Measurements from ENCODE around the gene CHRNA3. TPM values are rescaled to one million over a fixed set of nuclear protein-coding genes. Genes with fewer than 3 reads are reported as not detected.

The CHRNA3 gene
- total RNA-seq: under 1 TPM; 0.23 to 0.97 TPM

GRCh38 chr15:78620527-78621421 lies at the start of gene CHRNA3:
TSS of gene CHRNA3 (minus strand) at chr15:78620996. CDS start at chr15:78620794, 202 bp downstream.
- Histone ChIP-seq H3K27me3 (replicated peaks; ENCODE audit: insufficient read depth) (peaks cover 2% of the 10 kb centered on the region), H3K9me3 (no peaks in the 10 kb centered on the region), H3K4me1 (replicated peaks) (no peaks in the 10 kb centered on the region), H3K36me3 (no peaks in the 10 kb centered on the region), H3K4me3 (peak within 1 kb of the TSS; percentile 25 to 30), H3K27ac (no peak within 1 kb of the TSS)
- 5% methylated on average over 87 of the region's 102 CpGs for WGBS
- no peak for DNase-seq (ENCODE audit: low spot score)
- TF ChIP-seq POLR2AphosphoS5 (IDR thresholded peaks at IDR 0.05) (no peak), POLR2A (IDR thresholded peaks at IDR 0.05) (no peak), CTCF (IDR thresholded peaks at IDR 0.05) (no peak)
- intact Hi-C loops (cut with DNase I): loop anchor here (1.0 kb wide), 1 partner anchor 89 kb away; no protein-coding TSS in a partner anchor

- no peak overlapping the region for H3K27ac ChIP-seq
Measured at GRCh38 chr15:78668987-78669386, 48.2 kb upstream of the CHRNA3 start.

GRCh38 chr15:78667578-78668236 lies 46.9 kb upstream of the CHRNA3 start:
- no peak overlapping the region for H3K4me3 ChIP-seq
- no peaks in the 10 kb centered on the region for H3K4me1 ChIP-seq (replicated peaks)
- H3K27me3 ChIP-seq (replicated peaks; ENCODE audit: insufficient read depth): no peaks in the 10 kb centered on the region
- DNase-seq (ENCODE audit: low spot score): no peak
- intact Hi-C loops (cut with DNase I): no loop called here
- H3K9me3 ChIP-seq: no peaks in the 10 kb centered on the region
- no peak overlapping the region for H3K27ac ChIP-seq
- no peaks in the 10 kb centered on the region for H3K36me3 ChIP-seq
- no peak for TF ChIP-seq POLR2A (IDR thresholded peaks at IDR 0.05)
- no peak for TF ChIP-seq CTCF (IDR thresholded peaks at IDR 0.05)
- TF ChIP-seq POLR2AphosphoS5 (IDR thresholded peaks at IDR 0.05): no peak
- WGBS: 85% methylated on average over 8 of the region's 8 CpGs

More at GRCh38 chr15:78668987-78669386, 48.2 kb upstream of the CHRNA3 start:
- Histone ChIP-seq H3K4me3 (no peak overlapping the region), H3K4me1 (replicated peaks) (no peaks in the 10 kb centered on the region), H3K36me3 (no peaks in the 10 kb centered on the region), H3K9me3 (no peaks in the 10 kb centered on the region), H3K27me3 (replicated peaks; ENCODE audit: insufficient read depth) (no peaks in the 10 kb centered on the region)
- intact Hi-C loops (cut with DNase I): no loop called here
- DNase-seq (ENCODE audit: low spot score): no peak
- 47% methylated on average over 2 of the region's 2 CpGs for WGBS
- TF ChIP-seq POLR2AphosphoS5 (IDR thresholded peaks at IDR 0.05): no peak
- TF ChIP-seq POLR2A (IDR thresholded peaks at IDR 0.05): no peak
- no peak for TF ChIP-seq CTCF (IDR thresholded peaks at IDR 0.05)

- Histone ChIP-seq H3K4me3 (no peak overlapping the region), H3K27ac (no peak overlapping the region), H3K9me3 (no peaks in the 10 kb centered on the region), H3K36me3 (no peaks in the 10 kb centered on the region), H3K27me3 (replicated peaks; ENCODE audit: insufficient read depth) (no peaks in the 10 kb centered on the region), H3K4me1 (replicated peaks) (no peaks in the 10 kb centered on the region)
- no peak for TF ChIP-seq CTCF (IDR thresholded peaks at IDR 0.05)
- WGBS: 87% methylated on average over 6 of the region's 6 CpGs
- intact Hi-C loops (cut with DNase I): no loop called here
- DNase-seq (ENCODE audit: low spot score): no peak
Measured at GRCh38 chr15:78666010-78666409, 45.2 kb upstream of the CHRNA3 start.

Measured in prostate gland (tissue), 2 donors.